Measurements from ENCODE around the gene PITPNC1. TPM values are rescaled to one million over a fixed set of nuclear protein-coding genes. Genes with fewer than 3 reads are reported as not detected.
"Not testable (repeated sequence)": the region's sequence is repeated elsewhere in the genome, so short reads cannot be mapped to it uniquely, and the experiment has no call there.

Gene PITPNC1
- total RNA-seq, 1 donor from 2014 or later = 5.4 TPM

- TF ChIP-seq CTCF (IDR thresholded peaks at IDR 0.05) = no peak
- H3K9me3 Mint-ChIP-seq (ENCODE audit: low read depth) = no peaks in the 10 kb centered on the region
- H3K4me3 Mint-ChIP-seq (ENCODE audit: unreplicated experiment) = no peak overlapping the region
Measured at GRCh38 chr17:67649891-67650290, 272.8 kb downstream of the PITPNC1 start.

GRCh38 chr17:67651218-67651579 is 274.1 kb downstream of the PITPNC1 start:
- H3K27ac Mint-ChIP-seq (ENCODE audit: unreplicated experiment); H3K4me1 Mint-ChIP-seq (ENCODE audit: low read depth); H3K4me3 Mint-ChIP-seq (ENCODE audit: unreplicated experiment); DNase-seq (ENCODE audit: low spot score); H3K27me3 Mint-ChIP-seq (ENCODE audit: low read depth); H3K36me3 Mint-ChIP-seq (ENCODE audit: low read depth); H3K9me3 Mint-ChIP-seq (ENCODE audit: low read depth): not testable (repeated sequence)

More at GRCh38 chr17:67649891-67650290, 272.8 kb downstream of the PITPNC1 start:
- Mint-ChIP-seq H3K4me1 (ENCODE audit: low read depth) (peaks cover 6% of the 10 kb centered on the region), H3K36me3 (ENCODE audit: low read depth) (no peaks in the 10 kb centered on the region), H3K27ac (ENCODE audit: unreplicated experiment) (no peak overlapping the region), H3K27me3 (ENCODE audit: low read depth) (no peaks in the 10 kb centered on the region)
- DNase-seq (ENCODE audit: low spot score) = no peak

- Mint-ChIP-seq H3K4me1 (ENCODE audit: low read depth) (peaks cover 6% of the 10 kb centered on the region), H3K9me3 (ENCODE audit: low read depth) (no peaks in the 10 kb centered on the region), H3K27ac (ENCODE audit: unreplicated experiment) (no peak overlapping the region), H3K4me3 (ENCODE audit: unreplicated experiment) (no peak overlapping the region), H3K36me3 (ENCODE audit: low read depth) (no peaks in the 10 kb centered on the region), H3K27me3 (ENCODE audit: low read depth) (no peaks in the 10 kb centered on the region)
- DNase-seq (ENCODE audit: low spot score) = no peak
- TF ChIP-seq CTCF (IDR thresholded peaks at IDR 0.05) = no peak
Measured at GRCh38 chr17:67652433-67652832, 275.4 kb downstream of the PITPNC1 start.

- no peak overlapping the region for H3K27ac Mint-ChIP-seq (ENCODE audit: unreplicated experiment)
- no peaks in the 10 kb centered on the region for H3K36me3 Mint-ChIP-seq (ENCODE audit: low read depth)
- no peak overlapping the region for H3K4me3 Mint-ChIP-seq (ENCODE audit: unreplicated experiment)
- no peak for TF ChIP-seq CTCF (IDR thresholded peaks at IDR 0.05)
- no peaks in the 10 kb centered on the region for H3K27me3 Mint-ChIP-seq (ENCODE audit: low read depth)
- H3K9me3 Mint-ChIP-seq (ENCODE audit: low read depth) = no peaks in the 10 kb centered on the region
- no peak for DNase-seq (ENCODE audit: low spot score)
- H3K4me1 Mint-ChIP-seq (ENCODE audit: low read depth) = peaks cover 5% of the 10 kb centered on the region
Measured at GRCh38 chr17:67655478-67656148, 278.5 kb downstream of the PITPNC1 start.

GRCh38 chr17:67656494-67657203 is 279.6 kb downstream of the PITPNC1 start:
- no peak overlapping the region for H3K4me3 Mint-ChIP-seq (ENCODE audit: unreplicated experiment)
- no peak overlapping the region for H3K27ac Mint-ChIP-seq (ENCODE audit: unreplicated experiment)
- H3K27me3 Mint-ChIP-seq (ENCODE audit: low read depth) = no peaks in the 10 kb centered on the region
- TF ChIP-seq CTCF (IDR thresholded peaks at IDR 0.05) = no peak
- DNase-seq (ENCODE audit: low spot score) = no peak
- H3K4me1 Mint-ChIP-seq (ENCODE audit: low read depth) = no peaks in the 10 kb centered on the region
- H3K9me3 Mint-ChIP-seq (ENCODE audit: low read depth) = no peaks in the 10 kb centered on the region
- no peaks in the 10 kb centered on the region for H3K36me3 Mint-ChIP-seq (ENCODE audit: low read depth)
